Aorta (tissue), 5 donors: ENCODE data around the gene EXOC2. TPM values are rescaled to one million over a fixed set of nuclear protein-coding genes. Genes with fewer than 3 reads are reported as not detected.

Source experiments
- ATAC-seq: fragments of 200-7000 bp; cut with Tn5 transposase; one replicate; pipeline ENCODE4 v1.9.1; 2022; ENCODE audit warnings: moderate library complexity; ENCODE audit not compliant: low FRiP score
- DNase-seq, 2 donors: peaks; one replicate each; pipeline ENCODE4 v3.0.0-alpha.2; 2020
- H3K27ac ChIP-seq, 2 donors: one replicate each; pipeline ENCODE4 v1.5.1; 2013; ENCODE audit warnings: low read length in 2 of 2, mild to moderate bottlenecking in 2 of 2, moderate library complexity in 2 of 2, control low read depth in 1 of 2, inconsistent platforms in 1 of 2, low read depth in 1 of 2
- H3K27me3 ChIP-seq, 2 donors: one replicate each; pipeline ENCODE4 v1.6.1; 2013; ENCODE audit warnings: control low read depth in 1 of 2, low read length in 1 of 2, mild to moderate bottlenecking in 1 of 2, moderate library complexity in 1 of 2; ENCODE audit not compliant: insufficient read depth in 2 of 2, control insufficient read depth in 1 of 2
- H3K36me3 ChIP-seq, 2 donors: one replicate each; pipeline ENCODE4 v1.6.1; 2013; ENCODE audit warnings: control low read depth in 1 of 2, low read length in 1 of 2, mild to moderate bottlenecking in 1 of 2; ENCODE audit not compliant: insufficient read depth in 2 of 2, control insufficient read depth in 1 of 2
- H3K4me1 ChIP-seq, 2 donors: one replicate each; pipeline ENCODE4 v1.6.1; 2013; ENCODE audit warnings: low read length in 2 of 2, control low read depth in 1 of 2, mild to moderate bottlenecking in 1 of 2, moderate library complexity in 1 of 2; ENCODE audit not compliant: insufficient read depth in 2 of 2, control insufficient read depth in 1 of 2
- H3K4me3 ChIP-seq, 2 donors: one replicate each; pipeline ENCODE4 v1.5.1; 2013; ENCODE audit warnings: low read length in 2 of 2, control low read depth in 1 of 2, mild to moderate bottlenecking in 1 of 2
- H3K9me3 ChIP-seq: one replicate; pipeline ENCODE4 v1.6.1; 2013; ENCODE audit warnings: mild to moderate bottlenecking, low read length; ENCODE audit not compliant: control insufficient read depth
- whole genome bisulfite sequencing, 2 donors: extraction: QIAGEN DNeasy Blood & Tissue Kit; methylation state at CpG; one replicate each; pipeline ENCODE4 v1.1.7; 2013; 5-methylcytosine and 5-hydroxymethylcytosine counted together
- intact Hi-C, 2 donors: fragments of 100-400 bp; cut with DNase I; formaldehyde crosslinking; loops; one replicate each; pipeline versions ENCODE4 v1.14.2 to v1.15.0; 2022
- polyA plus RNA-seq, 2 donors: library from polyadenylated mRNA; stranded (reverse); fragments of 200-250 nt; gene quantifications; one replicate each; pipeline ENCODE4 v1.2.3, GENCODE V29; 2013
- total RNA-seq, 2 donors: library from RNA; stranded (reverse); fragmentation: NEBNext Ultra II Directional; extraction: Animal tissue kit (Norgen Biotek cat#: 25700); gene quantifications; one replicate each; pipeline ENCODE4 v1.2.1, GENCODE V29; 2021
- donor health status: healthy with polysubstance abuse.
- donor health status: Bipolar disorder and iron deficiency.
- donor health status: DM: no; HTN: no; CAD: no.
- donor health status: DM: no; HTN: no; CAD: no.
- donor health status: DM: yes; HTN: yes; CAD: no.

Gene EXOC2
- total and polyA plus RNA-seq, 4 donors, result 3.4 to 22.8 (median 11.7) TPM

GRCh38 chr6:599576-600448 lies 93.1 kb downstream of the EXOC2 start:
- Histone ChIP-seq H3K27ac (no peak overlapping the region), H3K27me3 (no peaks in the 10 kb centered on the region), H3K36me3 (no peaks in the 10 kb centered on the region), H3K4me3 (no peak overlapping the region), H3K9me3 (no peaks in the 10 kb centered on the region), H3K4me1 (no peaks in the 10 kb centered on the region)
- ATAC-seq, result no peak
- intact Hi-C loops, result loop anchor here in 1 of 2 donors (10.0 kb wide), 3 partner anchors 95 to 195 kb away; partner anchors contain the start of gene EXOC2
- no peak for DNase-seq
- 95 to 96% methylated on average over 7 of the region's 7 CpGs for WGBS, 2 donors

GRCh38 chr6:593907-594212 lies 99.1 kb downstream of the EXOC2 start:
- H3K9me3 ChIP-seq, result no peaks in the 10 kb centered on the region
- no peaks in the 10 kb centered on the region for H3K4me1 ChIP-seq
- WGBS, 2 donors, result 63 to 86% methylated on average over 2 of the region's 2 CpGs
- no peaks in the 10 kb centered on the region for H3K27me3 ChIP-seq
- H3K36me3 ChIP-seq, result peaks cover 0 to 2% of the 10 kb centered on the region in 2 donors
- no peak for ATAC-seq
- H3K27ac ChIP-seq, result no peak overlapping the region
- no peak for DNase-seq
- H3K4me3 ChIP-seq, result no peak overlapping the region
- intact Hi-C loops, result loop anchor here (5.0 to 10.0 kb wide), 6 partner anchors 101 to 843 kb away; partner anchors contain the start of gene EXOC2 (in 1 of the 2)

- H3K36me3 ChIP-seq, result peaks cover 0 to 2% of the 10 kb centered on the region in 2 donors
- H3K4me1 ChIP-seq, result no peaks in the 10 kb centered on the region
- no peaks in the 10 kb centered on the region for H3K9me3 ChIP-seq
- 2 to 3% methylated on average over 5 of the region's 5 CpGs for WGBS, 2 donors
- DNase-seq (no peak), ATAC-seq (peak; percentile 59)
- H3K27ac ChIP-seq, result no peak overlapping the region
- no peaks in the 10 kb centered on the region for H3K27me3 ChIP-seq
- no peak overlapping the region for H3K4me3 ChIP-seq
- intact Hi-C loops, result loop anchor here (5.0 to 10.0 kb wide), 6 partner anchors 101 to 844 kb away; partner anchors contain the start of gene EXOC2 (in 1 of the 2)
Observed at GRCh38 chr6:593139-593906, 99.6 kb downstream of the EXOC2 start.

- Histone ChIP-seq H3K4me1 (no peaks in the 10 kb centered on the region), H3K4me3 (no peak overlapping the region), H3K9me3 (no peaks in the 10 kb centered on the region), H3K27ac (no peak overlapping the region), H3K36me3 (peaks cover 0 to 2% of the 10 kb centered on the region in 2 donors), H3K27me3 (no peaks in the 10 kb centered on the region)
- ATAC-seq (no peak), DNase-seq (no peak)
- WGBS, 2 donors, result 95 to 98% methylated on average over 22 of the region's 22 CpGs
- intact Hi-C loops, result no loop called here
Observed at GRCh38 chr6:589090-589489, 103.8 kb downstream of the EXOC2 start.

GRCh38 chr6:586553-586952 lies 106.4 kb downstream of the EXOC2 start:
- Histone ChIP-seq H3K27ac (no peak overlapping the region), H3K4me1 (no peaks in the 10 kb centered on the region), H3K4me3 (no peak overlapping the region), H3K27me3 (no peaks in the 10 kb centered on the region), H3K36me3 (peaks cover 0 to 2% of the 10 kb centered on the region in 2 donors), H3K9me3 (no peaks in the 10 kb centered on the region)
- ATAC-seq (no peak), DNase-seq (no peak)
- intact Hi-C loops, result no loop called here
- WGBS, 2 donors, result 94 to 95% methylated on average over 7 of the region's 7 CpGs

GRCh38 chr6:583635-584034 lies 109.3 kb downstream of the EXOC2 start:
- Histone ChIP-seq H3K9me3 (no peaks in the 10 kb centered on the region), H3K36me3 (no peaks in the 10 kb centered on the region), H3K27ac (no peak overlapping the region), H3K4me3 (no peak overlapping the region), H3K27me3 (no peaks in the 10 kb centered on the region), H3K4me1 (no peaks in the 10 kb centered on the region)
- ATAC-seq (no peak), DNase-seq (no peak)
- intact Hi-C loops, result no loop called here
- WGBS, 2 donors, result 85% methylated on average over 6 of the region's 6 CpGs

GRCh38 chr6:583116-583515 lies 109.8 kb downstream of the EXOC2 start:
- 74 to 82% methylated on average over 1 of the region's 1 CpG for WGBS, 2 donors
- ATAC-seq, result no peak
- Histone ChIP-seq H3K4me1 (no peaks in the 10 kb centered on the region), H3K27me3 (no peaks in the 10 kb centered on the region), H3K27ac (no peak overlapping the region), H3K36me3 (no peaks in the 10 kb centered on the region), H3K9me3 (no peaks in the 10 kb centered on the region), H3K4me3 (no peak overlapping the region)
- no peak for DNase-seq
- intact Hi-C loops, result no loop called here

GRCh38 chr6:582370-582769 lies 110.6 kb downstream of the EXOC2 start:
- Histone ChIP-seq H3K4me3 (no peak overlapping the region), H3K27ac (no peak overlapping the region), H3K4me1 (no peaks in the 10 kb centered on the region), H3K27me3 (no peaks in the 10 kb centered on the region), H3K36me3 (no peaks in the 10 kb centered on the region), H3K9me3 (no peaks in the 10 kb centered on the region)
- 78 to 85% methylated on average over 12 of the region's 12 CpGs for WGBS, 2 donors
- DNase-seq (no peak), ATAC-seq (no peak)
- intact Hi-C loops, result no loop called here
